ENCODE data around the gene MXI1.
"Not testable (repeated sequence)": the region's sequence is repeated elsewhere in the genome, so short reads cannot be mapped to it uniquely, and the experiment has no call there.

Gene MXI1

GRCh38 chr10:110229155-110229554 is 21.8 kb downstream of the MXI1 start:
- no peak overlapping the region for H3K4me3 ChIP-seq
- TF ChIP-seq POLR2AphosphoS5 (IDR thresholded peaks at IDR 0.05; ENCODE audit: borderline replicate concordance, low read depth, low read length) (no peak), FOXP2 (optimal IDR thresholded peaks at IDR 0.05; ENCODE audit: control extremely low read depth, extremely low read length, insufficient read depth) (no peak), EZH2 (IDR thresholded peaks at IDR 0.05) (no peak)
- no peak for DNase-seq (ENCODE audit: low read depth, low spot score)
- H3K9ac ChIP-seq (ENCODE audit: insufficient read length), result no peak overlapping the region
- peaks cover 5% of the 10 kb centered on the region for H3K36me3 ChIP-seq (ENCODE audit: insufficient read depth, low read length)
- H3K9me3 ChIP-seq (ENCODE audit: low read depth, low read length), result no peaks in the 10 kb centered on the region
- H3K27ac ChIP-seq, result no peak overlapping the region

- Histone ChIP-seq H3K36me3 (ENCODE audit: insufficient read depth, low read length) (peaks cover 13% of the 10 kb centered on the region; the same call in 1 of the 2 replicates), H3K9ac (ENCODE audit: insufficient read length) (no peak overlapping the region), H3K4me3 (no peak overlapping the region), H3K27ac (no peak overlapping the region), H3K9me3 (ENCODE audit: low read depth, low read length) (no peaks in the 10 kb centered on the region)
- TF ChIP-seq POLR2AphosphoS5 (IDR thresholded peaks at IDR 0.05; ENCODE audit: borderline replicate concordance, low read depth, low read length), result no peak
- no peak for TF ChIP-seq FOXP2 (optimal IDR thresholded peaks at IDR 0.05; ENCODE audit: control extremely low read depth, extremely low read length, insufficient read depth)
- no peak for TF ChIP-seq EZH2 (IDR thresholded peaks at IDR 0.05)
- no peak for DNase-seq (ENCODE audit: low read depth, low spot score)
Observed at GRCh38 chr10:110233846-110234245, 26.4 kb downstream of the MXI1 start.

GRCh38 chr10:110237894-110238480 is 30.6 kb downstream of the MXI1 start:
- Histone ChIP-seq H3K9ac (ENCODE audit: insufficient read length) (no peak overlapping the region), H3K27ac (no peak overlapping the region), H3K4me3 (no peak overlapping the region), H3K36me3 (ENCODE audit: insufficient read depth, low read length) (peaks cover 13% of the 10 kb centered on the region; the same call in 1 of the 2 replicates), H3K9me3 (ENCODE audit: low read depth, low read length) (no peaks in the 10 kb centered on the region)
- no peak for TF ChIP-seq FOXP2 (optimal IDR thresholded peaks at IDR 0.05; ENCODE audit: control extremely low read depth, extremely low read length, insufficient read depth)
- TF ChIP-seq POLR2AphosphoS5 (IDR thresholded peaks at IDR 0.05; ENCODE audit: borderline replicate concordance, low read depth, low read length), result no peak
- DNase-seq (ENCODE audit: low read depth, low spot score), result no peak

- DNase-seq (ENCODE audit: low read depth, low spot score), result no peak
- Histone ChIP-seq H3K27ac (no peak overlapping the region), H3K9ac (ENCODE audit: insufficient read length) (no peak overlapping the region), H3K36me3 (ENCODE audit: insufficient read depth, low read length) (peaks cover 13% of the 10 kb centered on the region; the same call in 1 of the 2 replicates), H3K4me3 (no peak overlapping the region), H3K9me3 (ENCODE audit: low read depth, low read length) (no peaks in the 10 kb centered on the region)
- no peak for TF ChIP-seq FOXP2 (optimal IDR thresholded peaks at IDR 0.05; ENCODE audit: control extremely low read depth, extremely low read length, insufficient read depth)
- no peak for TF ChIP-seq POLR2AphosphoS5 (IDR thresholded peaks at IDR 0.05; ENCODE audit: borderline replicate concordance, low read depth, low read length)
- no peak for TF ChIP-seq EZH2 (IDR thresholded peaks at IDR 0.05)
Observed at GRCh38 chr10:110239892-110240291, 32.5 kb downstream of the MXI1 start.

- DNase-seq (ENCODE audit: low read depth, low spot score), result no peak
- H3K27ac ChIP-seq, result no peak overlapping the region
- no peaks in the 10 kb centered on the region for H3K9me3 ChIP-seq (ENCODE audit: low read depth, low read length)
- no peak overlapping the region for H3K4me3 ChIP-seq
- H3K36me3 ChIP-seq (ENCODE audit: insufficient read depth, low read length), result peaks cover 13% of the 10 kb centered on the region; the same call in 1 of the 2 replicates
- TF ChIP-seq POLR2AphosphoS5 (IDR thresholded peaks at IDR 0.05; ENCODE audit: borderline replicate concordance, low read depth, low read length) (no peak), EZH2 (IDR thresholded peaks at IDR 0.05) (no peak)
- H3K9ac ChIP-seq (ENCODE audit: insufficient read length), result no peak overlapping the region
Observed at GRCh38 chr10:110241407-110241806, 34.0 kb downstream of the MXI1 start.

GRCh38 chr10:110241841-110242240 is 34.4 kb downstream of the MXI1 start:
- Histone ChIP-seq H3K36me3 (ENCODE audit: insufficient read depth, low read length) (peaks cover 13% of the 10 kb centered on the region; the same call in 1 of the 2 replicates), H3K9me3 (ENCODE audit: low read depth, low read length) (no peaks in the 10 kb centered on the region), H3K9ac (ENCODE audit: insufficient read length) (no peak overlapping the region), H3K27ac (no peak overlapping the region), H3K4me3 (no peak overlapping the region)
- TF ChIP-seq FOXP2 (optimal IDR thresholded peaks at IDR 0.05; ENCODE audit: control extremely low read depth, extremely low read length, insufficient read depth) (no peak), EZH2 (IDR thresholded peaks at IDR 0.05) (no peak), POLR2AphosphoS5 (IDR thresholded peaks at IDR 0.05; ENCODE audit: borderline replicate concordance, low read depth, low read length) (no peak)
- no peak for DNase-seq (ENCODE audit: low read depth, low spot score)

- Histone ChIP-seq H3K9me3 (ENCODE audit: low read depth, low read length) (no peaks in the 10 kb centered on the region), H3K36me3 (ENCODE audit: insufficient read depth, low read length) (peaks cover 7% of the 10 kb centered on the region; the same call in 1 of the 2 replicates), H3K9ac (ENCODE audit: insufficient read length) (no peak overlapping the region), H3K27ac (no peak overlapping the region), H3K4me3 (no peak overlapping the region)
- DNase-seq (ENCODE audit: low read depth, low spot score), result no peak
- TF ChIP-seq FOXP2 (optimal IDR thresholded peaks at IDR 0.05; ENCODE audit: control extremely low read depth, extremely low read length, insufficient read depth) (no peak), POLR2AphosphoS5 (IDR thresholded peaks at IDR 0.05; ENCODE audit: borderline replicate concordance, low read depth, low read length) (no peak), EZH2 (IDR thresholded peaks at IDR 0.05) (no peak)
Observed at GRCh38 chr10:110242511-110242910, 35.1 kb downstream of the MXI1 start.

GRCh38 chr10:110244550-110244949 is 37.1 kb downstream of the MXI1 start:
- Histone ChIP-seq H3K27ac (no peak overlapping the region), H3K9ac (ENCODE audit: insufficient read length) (no peak overlapping the region), H3K36me3 (ENCODE audit: insufficient read depth, low read length) (no peaks in the 10 kb centered on the region; the same call in 1 of the 2 replicates), H3K4me3 (no peak overlapping the region), H3K9me3 (ENCODE audit: low read depth, low read length) (no peaks in the 10 kb centered on the region)
- DNase-seq (ENCODE audit: low read depth, low spot score), result no peak
- TF ChIP-seq EZH2 (IDR thresholded peaks at IDR 0.05) (no peak), POLR2AphosphoS5 (IDR thresholded peaks at IDR 0.05; ENCODE audit: borderline replicate concordance, low read depth, low read length) (no peak), FOXP2 (optimal IDR thresholded peaks at IDR 0.05; ENCODE audit: control extremely low read depth, extremely low read length, insufficient read depth) (no peak)

GRCh38 chr10:110247833-110248232 is 40.4 kb downstream of the MXI1 start:
- not testable (repeated sequence) for H3K27ac ChIP-seq; H3K9me3 ChIP-seq (ENCODE audit: low read depth, low read length); H3K36me3 ChIP-seq (ENCODE audit: insufficient read depth, low read length); H3K4me3 ChIP-seq; DNase-seq (ENCODE audit: low read depth, low spot score); H3K9ac ChIP-seq (ENCODE audit: insufficient read length)

GRCh38 chr10:110249489-110249888 is 42.1 kb downstream of the MXI1 start:
- H3K4me3 ChIP-seq; H3K36me3 ChIP-seq (ENCODE audit: insufficient read depth, low read length); H3K9ac ChIP-seq (ENCODE audit: insufficient read length); H3K9me3 ChIP-seq (ENCODE audit: low read depth, low read length); H3K27ac ChIP-seq; DNase-seq (ENCODE audit: low read depth, low spot score): not testable (repeated sequence)

GRCh38 chr10:110251392-110251791 is 44.0 kb downstream of the MXI1 start:
- not testable (repeated sequence) for H3K9me3 ChIP-seq (ENCODE audit: low read depth, low read length)

More at GRCh38 chr10:110251392-110251791, 44.0 kb downstream of the MXI1 start:
- DNase-seq (ENCODE audit: low read depth, low spot score); H3K9ac ChIP-seq (ENCODE audit: insufficient read length); H3K36me3 ChIP-seq (ENCODE audit: insufficient read depth, low read length); H3K27ac ChIP-seq; H3K4me3 ChIP-seq: not testable (repeated sequence)

Measured in SK-N-MC (cell line).